Measurements from ENCODE around the gene UTP14C. TPM values are rescaled to one million over a fixed set of nuclear protein-coding genes. Genes with fewer than 3 reads are reported as not detected.
"Not testable (repeated sequence)": the region's sequence is repeated elsewhere in the genome, so short reads cannot be mapped to it uniquely, and the experiment has no call there.

The UTP14C gene
- total RNA-seq (2012; rRNA removed): 7.9 and 8.9 TPM in 2 replicates

GRCh38 chr13:52024481-52024880 is at the start of gene UTP14C:
TSS of gene UTP14C (plus strand) at chr13:52024691. CDS start at chr13:52028805, 4,114 bp downstream.
- Histone ChIP-seq H3K4me2 (ENCODE audit: low read length) (no peak within 1 kb of the TSS), H3K36me3 (ENCODE audit: insufficient read depth, low read length) (peaks cover 42% of the 10 kb centered on the region), H3K27me3 (ENCODE audit: control insufficient read depth, insufficient read depth, low read length) (no peaks in the 10 kb centered on the region), H3K9me3 (replicated peaks; ENCODE audit: low read length) (no peaks in the 10 kb centered on the region), H3K4me1 (ENCODE audit: control insufficient read depth, insufficient read depth, low read length) (no peaks in the 10 kb centered on the region), H3K4me3 (ENCODE audit: low read length) (no peak within 1 kb of the TSS), H3K9ac (ENCODE audit: low read depth, low read length) (no peak within 1 kb of the TSS)

GRCh38 chr13:51976423-51976822 is 48.1 kb upstream of the UTP14C start:
- no peak overlapping the region for H3K4me3 ChIP-seq (ENCODE audit: low read length)
- H3K9me3 ChIP-seq (replicated peaks; ENCODE audit: low read length): no peaks in the 10 kb centered on the region
- H3K36me3 ChIP-seq (ENCODE audit: insufficient read depth, low read length): no peaks in the 10 kb centered on the region
- H3K9ac ChIP-seq (ENCODE audit: low read depth, low read length): no peak overlapping the region
- no peak overlapping the region for H3K4me2 ChIP-seq (ENCODE audit: low read length)
- no peaks in the 10 kb centered on the region for H3K27me3 ChIP-seq (ENCODE audit: control insufficient read depth, insufficient read depth, low read length)
- H3K4me1 ChIP-seq (ENCODE audit: control insufficient read depth, insufficient read depth, low read length): no peaks in the 10 kb centered on the region

DNA sequence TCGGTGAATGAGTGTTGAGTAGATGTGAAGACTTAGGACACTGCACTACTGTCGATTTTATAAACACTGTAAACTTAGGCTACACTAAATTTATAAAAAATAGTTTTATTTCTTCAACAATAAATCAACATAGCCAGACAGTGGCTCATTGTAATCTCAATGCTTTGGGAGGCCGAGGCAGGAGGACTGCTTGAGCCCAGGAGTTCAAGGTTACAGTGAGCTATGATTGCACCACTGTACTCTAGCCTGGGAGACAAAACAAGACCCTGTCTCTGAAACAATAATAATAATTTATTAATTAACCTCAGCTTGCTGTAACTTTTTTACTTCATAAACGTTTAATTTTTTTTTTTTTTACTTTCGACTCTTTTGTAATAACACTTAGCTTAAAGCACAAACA is 47.6 kb upstream of the UTP14C start:
- H3K36me3 ChIP-seq (ENCODE audit: insufficient read depth, low read length): no peaks in the 10 kb centered on the region
- H3K4me1 ChIP-seq (ENCODE audit: control insufficient read depth, insufficient read depth, low read length): no peaks in the 10 kb centered on the region
- H3K9me3 ChIP-seq (replicated peaks; ENCODE audit: low read length): no peaks in the 10 kb centered on the region
- H3K9ac ChIP-seq (ENCODE audit: low read depth, low read length): no peak overlapping the region
- no peak overlapping the region for H3K4me2 ChIP-seq (ENCODE audit: low read length)
- no peak overlapping the region for H3K4me3 ChIP-seq (ENCODE audit: low read length)
- no peaks in the 10 kb centered on the region for H3K27me3 ChIP-seq (ENCODE audit: control insufficient read depth, insufficient read depth, low read length)

DNA sequence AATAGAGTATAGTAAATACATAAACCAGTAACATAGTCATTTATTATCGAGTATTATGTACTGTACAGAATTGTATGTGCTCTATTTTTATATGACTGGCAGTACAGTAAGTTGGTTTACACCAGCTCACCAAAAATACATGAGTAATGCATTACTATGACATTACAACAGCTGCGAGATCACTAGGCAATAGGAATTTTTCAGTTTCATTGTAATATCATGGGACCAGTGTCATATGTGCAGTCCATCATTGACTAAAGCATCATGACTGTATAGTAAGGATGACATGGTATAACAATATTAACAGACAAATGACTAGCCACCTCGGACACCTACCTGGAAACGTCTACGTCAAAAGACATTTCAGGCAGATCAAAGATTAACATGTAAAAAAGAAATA is 46.9 kb upstream of the UTP14C start:
- H3K4me3 ChIP-seq (ENCODE audit: low read length): no peak overlapping the region
- no peaks in the 10 kb centered on the region for H3K36me3 ChIP-seq (ENCODE audit: insufficient read depth, low read length)
- H3K4me1 ChIP-seq (ENCODE audit: control insufficient read depth, insufficient read depth, low read length): no peaks in the 10 kb centered on the region
- no peaks in the 10 kb centered on the region for H3K27me3 ChIP-seq (ENCODE audit: control insufficient read depth, insufficient read depth, low read length)
- H3K4me2 ChIP-seq (ENCODE audit: low read length): no peak overlapping the region
- H3K9ac ChIP-seq (ENCODE audit: low read depth, low read length): no peak overlapping the region
- no peaks in the 10 kb centered on the region for H3K9me3 ChIP-seq (replicated peaks; ENCODE audit: low read length)

DNA sequence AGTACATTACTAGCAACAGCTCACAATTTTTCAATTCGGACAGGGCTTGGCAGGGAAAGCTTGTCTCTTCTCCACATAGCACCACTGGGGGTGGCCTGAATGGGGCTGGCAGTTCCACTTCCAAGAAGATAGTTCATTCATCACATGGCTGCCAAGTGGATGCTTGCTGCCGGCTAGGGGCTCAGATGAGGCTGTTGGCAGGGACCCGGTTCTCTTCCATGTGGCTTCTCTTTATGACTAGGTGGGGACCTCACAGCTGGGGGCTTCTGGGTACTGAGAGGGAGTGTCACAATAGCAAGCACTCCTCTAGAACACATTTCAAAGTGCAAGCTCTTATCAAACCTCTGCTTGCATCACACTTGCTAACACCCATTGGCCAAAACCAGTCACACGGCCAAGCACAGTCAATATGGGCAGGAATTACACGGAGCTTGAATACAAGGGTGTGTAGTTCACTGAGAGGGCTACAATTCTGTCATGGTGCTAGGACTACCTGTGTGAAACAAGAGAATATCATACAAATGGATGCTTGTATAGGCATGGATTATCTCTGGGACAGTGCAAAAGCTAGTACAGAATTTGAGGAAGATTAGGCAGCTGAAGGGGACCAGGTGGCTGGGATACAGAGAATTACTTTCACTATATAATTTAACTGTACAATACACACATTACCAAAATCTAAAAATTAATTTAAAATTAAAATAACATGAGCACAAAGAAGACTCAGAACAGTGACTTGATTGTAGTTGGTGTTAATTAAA is 45.5 kb upstream of the UTP14C start:
- Histone ChIP-seq H3K4me1 (ENCODE audit: control insufficient read depth, insufficient read depth, low read length) (no peaks in the 10 kb centered on the region), H3K9me3 (replicated peaks; ENCODE audit: low read length) (no peaks in the 10 kb centered on the region), H3K36me3 (ENCODE audit: insufficient read depth, low read length) (no peaks in the 10 kb centered on the region)

GRCh38 chr13:51980908-51981307 is 43.6 kb upstream of the UTP14C start:
- Histone ChIP-seq H3K36me3 (ENCODE audit: insufficient read depth, low read length) (no peaks in the 10 kb centered on the region), H3K4me2 (ENCODE audit: low read length) (no peak overlapping the region), H3K4me1 (ENCODE audit: control insufficient read depth, insufficient read depth, low read length) (no peaks in the 10 kb centered on the region), H3K4me3 (ENCODE audit: low read length) (no peak overlapping the region), H3K27me3 (ENCODE audit: control insufficient read depth, insufficient read depth, low read length) (no peaks in the 10 kb centered on the region), H3K9ac (ENCODE audit: low read depth, low read length) (no peak overlapping the region), H3K9me3 (replicated peaks; ENCODE audit: low read length) (no peaks in the 10 kb centered on the region)

More for the DNA sequence above, 45.5 kb upstream of the UTP14C start:
- Histone ChIP-seq H3K4me3 (ENCODE audit: low read length) (no peak overlapping the region), H3K27me3 (ENCODE audit: control insufficient read depth, insufficient read depth, low read length) (no peaks in the 10 kb centered on the region), H3K9ac (ENCODE audit: low read depth, low read length) (no peak overlapping the region), H3K4me2 (ENCODE audit: low read length) (no peak overlapping the region)

DNA sequence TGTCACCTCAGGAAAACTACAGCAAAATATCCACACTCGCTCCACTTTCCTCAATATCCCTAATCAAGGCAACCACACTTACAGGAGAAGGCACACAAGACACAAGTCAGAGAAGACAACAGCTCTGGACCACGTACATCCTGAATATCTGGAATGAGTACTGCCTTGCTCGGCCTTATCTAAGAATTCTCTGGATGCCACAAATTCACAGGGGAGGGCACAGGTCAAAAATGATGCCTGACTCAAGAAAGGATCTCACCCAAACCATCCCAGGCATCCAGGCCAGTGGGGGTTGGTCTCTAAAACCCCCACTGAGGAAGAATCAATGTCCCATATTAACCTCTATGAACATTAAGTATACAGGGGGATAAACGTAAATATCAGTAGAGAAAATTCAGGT is 43.1 kb upstream of the UTP14C start:
- Histone ChIP-seq H3K9me3 (replicated peaks; ENCODE audit: low read length) (no peaks in the 10 kb centered on the region), H3K4me2 (ENCODE audit: low read length) (no peak overlapping the region), H3K36me3 (ENCODE audit: insufficient read depth, low read length) (no peaks in the 10 kb centered on the region), H3K27me3 (ENCODE audit: control insufficient read depth, insufficient read depth, low read length) (no peaks in the 10 kb centered on the region), H3K9ac (ENCODE audit: low read depth, low read length) (no peak overlapping the region), H3K4me1 (ENCODE audit: control insufficient read depth, insufficient read depth, low read length) (no peaks in the 10 kb centered on the region), H3K4me3 (ENCODE audit: low read length) (no peak overlapping the region)

GRCh38 chr13:51983292-51983691 is 41.2 kb upstream of the UTP14C start:
- H3K4me1 ChIP-seq (ENCODE audit: control insufficient read depth, insufficient read depth, low read length); H3K4me3 ChIP-seq (ENCODE audit: low read length); H3K9me3 ChIP-seq (replicated peaks; ENCODE audit: low read length); H3K9ac ChIP-seq (ENCODE audit: low read depth, low read length); H3K27me3 ChIP-seq (ENCODE audit: control insufficient read depth, insufficient read depth, low read length); H3K4me2 ChIP-seq (ENCODE audit: low read length); H3K36me3 ChIP-seq (ENCODE audit: insufficient read depth, low read length): not testable (repeated sequence)

DNA sequence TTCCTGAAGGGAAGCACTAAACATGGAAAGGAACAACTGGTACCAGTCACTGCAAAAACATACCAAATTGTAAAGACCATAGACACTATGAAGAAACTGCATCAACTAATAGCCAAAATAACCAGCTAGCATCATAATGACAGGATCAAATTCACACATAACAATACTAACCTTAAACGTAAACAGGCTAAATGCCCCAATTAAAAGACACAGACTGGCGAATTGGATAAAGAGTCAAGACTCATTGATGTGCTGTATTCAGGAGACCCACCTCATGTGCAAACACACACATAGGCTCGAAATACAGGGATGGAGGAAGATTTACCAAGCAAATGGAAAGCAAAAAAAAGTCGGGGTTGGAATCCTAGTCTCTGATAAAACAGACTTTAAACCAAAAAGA is 39.6 kb upstream of the UTP14C start:
- not testable (repeated sequence) for H3K9me3 ChIP-seq (replicated peaks; ENCODE audit: low read length); H3K27me3 ChIP-seq (ENCODE audit: control insufficient read depth, insufficient read depth, low read length); H3K4me2 ChIP-seq (ENCODE audit: low read length); H3K4me1 ChIP-seq (ENCODE audit: control insufficient read depth, insufficient read depth, low read length); H3K9ac ChIP-seq (ENCODE audit: low read depth, low read length); H3K4me3 ChIP-seq (ENCODE audit: low read length); H3K36me3 ChIP-seq (ENCODE audit: insufficient read depth, low read length)

GRCh38 chr13:51988988-51989618 is 35.4 kb upstream of the UTP14C start:
- Histone ChIP-seq H3K9ac (ENCODE audit: low read depth, low read length) (no peak overlapping the region), H3K9me3 (replicated peaks; ENCODE audit: low read length) (no peaks in the 10 kb centered on the region), H3K4me2 (ENCODE audit: low read length) (no peak overlapping the region), H3K4me1 (ENCODE audit: control insufficient read depth, insufficient read depth, low read length) (no peaks in the 10 kb centered on the region), H3K4me3 (ENCODE audit: low read length) (no peak overlapping the region), H3K36me3 (ENCODE audit: insufficient read depth, low read length) (no peaks in the 10 kb centered on the region), H3K27me3 (ENCODE audit: control insufficient read depth, insufficient read depth, low read length) (peaks cover 4% of the 10 kb centered on the region)

DNA sequence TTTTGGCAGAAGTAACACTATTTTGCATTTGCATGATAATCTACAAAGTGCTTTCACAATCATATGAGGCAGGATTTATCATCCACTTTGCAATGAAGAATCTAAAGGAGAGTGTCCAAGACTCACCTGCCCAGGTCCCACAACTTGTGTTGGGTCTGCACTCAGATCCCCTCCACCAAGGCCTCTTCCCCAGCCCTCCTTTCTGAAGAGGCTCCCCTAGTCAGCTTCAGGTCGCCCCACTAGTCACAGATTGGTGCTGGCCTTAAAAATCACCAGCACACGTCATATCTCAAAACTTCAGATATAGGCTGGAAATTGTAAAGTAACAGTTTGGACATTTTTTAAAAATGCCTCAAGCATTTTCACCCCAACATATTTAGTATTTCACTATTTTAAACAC is 30.8 kb upstream of the UTP14C start:
- Histone ChIP-seq H3K9me3 (replicated peaks; ENCODE audit: low read length) (no peaks in the 10 kb centered on the region), H3K27me3 (ENCODE audit: control insufficient read depth, insufficient read depth, low read length) (peaks cover 44% of the 10 kb centered on the region), H3K4me1 (ENCODE audit: control insufficient read depth, insufficient read depth, low read length) (no peaks in the 10 kb centered on the region), H3K9ac (ENCODE audit: low read depth, low read length) (no peak overlapping the region), H3K4me2 (ENCODE audit: low read length) (no peak overlapping the region), H3K36me3 (ENCODE audit: insufficient read depth, low read length) (no peaks in the 10 kb centered on the region), H3K4me3 (ENCODE audit: low read length) (no peak overlapping the region)
